HG02798 (cell line): Measurements from ENCODE around the gene TMEM63C.
A peak's percentile ranks its signal among the peaks of the same experiment; 100 is the strongest.

ENCODE experiments used
- ATAC-seq: cut with Tn5 transposase; IDR thresholded peaks from one replicate; pipeline ENCODE4 v1.9.1; 2021; ENCODE audit warnings: mild to moderate bottlenecking; ENCODE audit not compliant: unreplicated experiment, poor library complexity

TMEM63C gene

GRCh38 chr14:77181603-77182437, at the start of gene TMEM63C:
TMEM63C (plus strand) TSS chr14:77181798; CDS start chr14:77218814, 37,016 bp downstream.
- ATAC-seq, result peak; percentile 74

GRCh38 chr14:77131871-77132486, 49.6 kb upstream of the TMEM63C start:
- no peak for ATAC-seq

- ATAC-seq, result peak; percentile 69
Measured at GRCh38 chr14:77133720-77134338, 47.8 kb upstream of the TMEM63C start.

- no peak for ATAC-seq
Measured at GRCh38 chr14:77139022-77139421, 42.6 kb upstream of the TMEM63C start.

GRCh38 chr14:77139540-77140358, 41.8 kb upstream of the TMEM63C start:
- no peak for ATAC-seq

GRCh38 chr14:77140359-77141213, 41.0 kb upstream of the TMEM63C start:
- no peak for ATAC-seq

GRCh38 chr14:77141214-77142004, 40.2 kb upstream of the TMEM63C start, which contains the start of gene ZDHHC22:
ZDHHC22 (minus strand) TSS chr14:77141791; CDS start chr14:77139738, 2,053 bp downstream.
- ATAC-seq, result no peak

- ATAC-seq, result no peak
Measured at GRCh38 chr14:77142005-77142800, 39.4 kb upstream of the TMEM63C start.

GRCh38 chr14:77143071-77143470, 38.5 kb upstream of the TMEM63C start:
- ATAC-seq, result no peak

GRCh38 chr14:77144412-77145115, 37.0 kb upstream of the TMEM63C start:
- no peak for ATAC-seq

GRCh38 chr14:77145975-77146740, 35.4 kb upstream of the TMEM63C start:
- ATAC-seq, result no peak

GRCh38 chr14:77148510-77149231, 32.9 kb upstream of the TMEM63C start:
- no peak for ATAC-seq

- ATAC-seq, result no peak
Measured at GRCh38 chr14:77151245-77151644, 30.4 kb upstream of the TMEM63C start.

- no peak for ATAC-seq
Measured at GRCh38 chr14:77151918-77152588, 29.5 kb upstream of the TMEM63C start.

GRCh38 chr14:77153802-77154201, 27.8 kb upstream of the TMEM63C start:
- no peak for ATAC-seq
